Measurements from ENCODE around the gene TSPAN9.

TSPAN9 gene

DNA sequence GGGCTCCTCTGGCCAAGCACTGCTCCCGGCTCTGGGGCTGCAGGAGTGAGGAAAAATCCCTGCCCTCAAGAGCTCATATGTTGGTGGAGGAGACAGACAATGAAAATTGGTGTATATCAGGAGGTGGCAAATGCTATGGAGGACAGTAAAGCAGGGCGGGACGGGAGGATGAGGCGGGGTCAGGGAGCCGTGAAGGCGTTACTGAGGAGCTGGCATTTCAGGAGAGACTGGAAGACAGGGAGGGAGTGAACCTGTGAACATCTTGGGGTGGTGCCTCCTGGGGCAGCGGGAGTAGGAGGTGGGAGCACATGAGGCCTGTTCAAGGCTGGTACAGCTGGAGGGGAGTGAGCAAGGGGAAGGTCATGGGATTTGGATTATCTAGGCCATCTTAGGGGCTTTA is 26.6 kb downstream of the TSPAN9 start:
- DNase-seq: no peak

- no peak for DNase-seq
Measured at GRCh38 chr12:3105690-3106479, 28.7 kb downstream of the TSPAN9 start.

GRCh38 chr12:3106579-3106978 is 29.4 kb downstream of the TSPAN9 start:
- no peak for DNase-seq

- no peak for DNase-seq
Measured at GRCh38 chr12:3107071-3107583, 29.9 kb downstream of the TSPAN9 start.

GRCh38 chr12:3107954-3108353 is 30.8 kb downstream of the TSPAN9 start:
- DNase-seq: no peak

GRCh38 chr12:3110578-3110977 is 33.4 kb downstream of the TSPAN9 start:
- no peak for DNase-seq

- DNase-seq: no peak
Measured at GRCh38 chr12:3113671-3114325, 36.6 kb downstream of the TSPAN9 start.

DNA sequence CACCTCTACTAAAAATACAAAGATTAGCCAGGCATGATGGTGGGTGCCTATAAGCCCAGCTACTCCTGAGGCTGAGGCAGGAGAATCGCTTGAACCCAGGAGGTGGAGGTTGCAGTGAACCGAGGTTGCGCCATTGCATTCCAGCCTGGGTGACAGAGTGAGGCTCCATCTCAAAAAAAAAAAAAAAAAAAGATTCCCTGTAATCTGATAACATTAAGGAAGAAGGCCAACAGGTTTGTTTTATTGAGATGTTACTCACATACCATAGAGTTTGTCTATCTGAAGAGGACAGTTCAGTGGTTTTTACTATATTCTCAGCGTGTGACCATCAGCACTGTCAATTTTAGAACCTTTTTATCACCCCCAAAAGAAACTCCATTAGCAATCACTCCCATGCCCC is 37.5 kb downstream of the TSPAN9 start:
- DNase-seq: no peak

- DNase-seq: no peak
Measured at GRCh38 chr12:3115078-3115477, 37.9 kb downstream of the TSPAN9 start.

- no peak for DNase-seq
Measured at GRCh38 chr12:3116106-3116844, 39.1 kb downstream of the TSPAN9 start.

- DNase-seq: no peak
Measured at GRCh38 chr12:3117144-3117581, 40.0 kb downstream of the TSPAN9 start.

GRCh38 chr12:3117591-3118015 is 40.4 kb downstream of the TSPAN9 start:
- DNase-seq: no peak

DNA sequence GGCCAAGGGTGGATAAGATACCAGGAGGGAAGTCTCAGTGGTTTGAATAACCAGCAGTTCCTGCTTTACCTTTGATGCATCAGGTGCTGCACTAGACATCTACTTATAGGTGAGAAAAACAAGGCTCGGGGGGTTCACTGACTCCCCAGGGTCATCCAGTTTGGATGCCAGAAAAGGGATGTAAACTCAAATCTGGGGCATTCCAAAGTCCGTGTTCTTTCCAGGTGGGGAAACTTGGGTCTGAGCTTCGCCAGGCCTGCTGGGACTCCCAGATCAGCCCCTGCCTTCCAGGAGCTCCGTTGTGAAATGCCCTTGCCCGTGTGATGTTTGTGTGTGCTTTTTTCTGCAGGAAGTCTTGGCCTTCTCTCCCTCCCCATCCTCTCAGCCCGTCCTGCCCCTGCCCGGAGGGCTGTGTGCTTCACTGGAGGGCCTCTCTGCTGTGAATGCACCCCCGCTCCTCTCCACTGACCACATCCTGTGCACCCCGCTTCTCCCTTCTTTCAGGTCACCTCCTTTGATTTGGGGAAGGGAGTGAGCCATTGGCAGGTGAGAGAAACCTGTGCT is 42.1 kb downstream of the TSPAN9 start:
- no peak for DNase-seq

DNA sequence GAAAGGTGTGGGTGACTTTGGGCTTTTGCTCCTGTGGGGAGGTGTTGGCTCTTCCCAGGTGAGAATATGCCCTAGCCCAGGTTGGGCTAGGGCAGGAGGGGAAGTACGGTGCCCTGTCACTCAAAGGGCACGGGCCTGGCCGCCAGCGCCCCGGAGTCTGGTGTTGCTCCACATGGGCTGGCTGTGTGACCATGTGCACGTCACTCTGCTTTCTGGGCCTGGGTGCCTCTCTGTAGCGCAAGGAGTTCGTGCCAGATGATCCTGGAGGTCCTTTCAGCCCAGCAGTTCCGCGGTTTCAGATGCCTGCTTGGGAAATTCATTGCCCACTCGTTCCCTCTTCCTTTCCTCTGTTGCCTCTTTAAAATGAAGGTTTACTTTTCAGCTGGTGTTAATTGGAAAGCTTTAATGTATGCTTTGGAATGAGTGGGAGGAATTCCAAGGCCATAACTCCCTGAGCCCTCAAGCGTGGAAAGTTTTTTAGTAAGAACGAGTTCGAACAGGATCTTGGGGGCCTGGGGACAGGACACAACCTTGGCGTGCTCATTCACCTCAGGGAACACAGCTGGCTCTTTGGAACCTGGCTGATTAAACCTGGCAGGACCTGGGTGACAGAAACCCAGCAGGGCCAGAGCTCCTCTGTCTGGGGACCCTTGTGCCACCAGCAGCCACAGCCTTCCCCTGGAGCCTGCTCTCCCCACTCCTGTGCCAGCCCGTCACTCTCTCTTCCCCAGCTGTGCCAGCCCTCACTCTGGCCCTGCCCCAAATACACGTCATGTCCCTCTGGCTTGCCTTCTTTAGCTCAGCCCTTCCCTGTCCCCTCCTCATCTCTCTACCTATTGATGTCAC is 42.8 kb downstream of the TSPAN9 start:
- DNase-seq: no peak

DNA sequence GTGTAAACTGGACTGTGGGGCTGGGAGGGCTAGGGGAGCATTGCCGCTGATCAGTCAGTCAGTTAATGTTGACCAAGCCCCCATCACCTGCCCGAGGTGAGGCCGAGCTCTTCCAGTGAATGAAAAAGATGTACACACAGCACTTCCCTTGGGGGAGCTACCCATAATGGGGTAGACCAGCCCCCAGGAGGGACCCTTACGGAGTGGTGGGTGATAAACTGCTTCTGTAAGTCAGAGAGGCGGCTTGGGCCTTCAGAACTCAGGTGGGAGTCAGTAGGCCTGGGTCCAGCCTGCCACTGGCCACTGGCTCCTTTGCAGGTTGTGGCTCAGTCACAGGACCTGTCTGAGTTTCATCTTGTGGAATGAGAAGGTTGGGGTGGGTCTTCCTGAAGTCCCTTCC is 43.5 kb downstream of the TSPAN9 start:
- no peak for DNase-seq

DNA sequence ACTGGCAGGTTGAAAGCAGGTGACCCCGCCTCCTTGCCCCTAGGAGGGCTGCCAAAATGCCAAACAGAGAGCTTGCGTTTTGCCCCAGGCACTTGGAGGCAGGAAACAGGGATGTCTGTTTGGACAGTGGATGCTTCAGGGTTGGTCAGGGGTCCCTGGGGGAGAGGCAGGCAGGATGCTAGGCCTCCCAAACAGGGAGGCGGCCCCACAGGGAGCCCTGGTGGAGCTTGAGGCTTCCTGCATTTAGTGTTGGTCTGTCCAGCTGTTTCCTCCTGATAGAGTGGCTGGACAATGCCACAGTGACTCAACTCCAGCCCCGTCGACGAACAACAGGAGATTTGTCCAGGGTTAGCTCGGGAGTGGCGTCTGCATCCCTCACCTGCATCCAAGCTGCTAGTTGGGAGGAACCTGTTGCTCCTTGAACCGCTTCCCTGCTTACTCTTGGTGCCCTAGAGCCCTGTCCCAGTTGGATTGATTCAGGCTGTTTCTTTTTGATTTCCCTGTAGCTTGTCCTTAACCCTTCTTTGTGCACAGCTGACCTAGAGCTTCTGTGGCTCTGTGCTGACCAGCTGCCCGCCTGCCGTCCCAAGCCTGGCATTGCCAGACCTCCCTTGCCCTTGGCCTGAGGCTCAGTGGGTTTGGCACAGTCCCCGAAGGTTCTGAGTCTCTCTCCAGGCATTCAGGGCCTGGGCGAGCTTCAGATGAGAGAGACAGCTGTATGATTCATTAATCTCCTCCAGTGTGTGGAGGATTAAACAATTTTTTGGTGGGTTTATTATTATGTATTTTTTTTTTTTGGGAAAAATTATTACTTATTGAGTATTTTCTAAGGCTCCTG is 45.9 kb downstream of the TSPAN9 start:
- DNase-seq: no peak

GRCh38 chr12:3123729-3124128 is 46.5 kb downstream of the TSPAN9 start:
- no peak for DNase-seq

GRCh38 chr12:3124917-3125316 is 47.7 kb downstream of the TSPAN9 start:
- DNase-seq: no peak

DNA sequence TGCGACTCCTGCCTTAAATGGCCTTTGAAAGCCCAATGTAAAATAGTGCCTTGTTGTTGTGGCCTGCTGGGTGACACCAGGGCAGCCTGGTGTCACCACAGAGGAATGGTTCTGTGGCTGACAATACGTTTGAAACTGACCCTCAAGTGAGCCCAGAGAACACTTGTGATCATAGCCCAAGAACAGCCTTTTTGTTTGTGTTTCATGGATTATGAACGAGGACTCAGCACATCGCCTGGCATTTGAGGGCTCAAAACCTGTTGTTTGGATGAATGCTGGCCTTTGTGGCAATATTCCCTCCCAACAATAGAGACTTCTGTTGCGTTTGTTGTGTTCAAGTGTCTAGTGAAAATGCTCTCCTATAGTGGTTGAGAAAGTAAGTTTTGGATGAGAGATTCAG is 48.5 kb downstream of the TSPAN9 start:
- DNase-seq: no peak

DNA sequence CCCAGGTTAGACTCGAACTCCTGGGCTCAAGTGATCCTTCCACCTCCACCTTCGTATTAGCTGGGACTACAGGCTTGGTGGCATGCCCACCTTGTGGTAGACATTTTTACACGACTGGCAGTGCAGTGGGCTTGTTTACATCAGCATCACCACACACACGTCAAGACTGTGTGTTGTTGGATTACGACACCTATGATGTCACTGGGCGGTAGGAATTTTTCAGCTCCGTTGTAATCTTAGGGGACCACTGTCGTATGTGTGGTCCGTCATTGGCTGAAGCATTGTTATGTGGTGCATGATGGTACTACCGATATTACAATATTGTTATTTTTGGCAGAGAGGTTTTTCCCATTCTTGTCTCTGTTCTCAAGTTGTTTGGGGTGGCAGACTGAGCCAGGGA is 50.7 kb downstream of the TSPAN9 start:
- DNase-seq: no peak
